Measurements from ENCODE around the gene TMSB10. TPM values are rescaled to one million over a fixed set of nuclear protein-coding genes. Genes with fewer than 3 reads are reported as not detected.
A peak's percentile ranks its signal among the peaks of the same experiment; 100 is the strongest.

TMSB10 gene
- total and polyA plus RNA-seq, 2 of the 13 experiments (the other 11 are each of a cell fraction or from before 2014, with no cell fraction given): 665 to 708 TPM

- TF ChIP-seq MED13 (CRISPR knock-in tag; IDR thresholded peaks at IDR 0.05) (no peak), ELF3 (CRISPR knock-in tag; IDR thresholded peaks at IDR 0.05) (0 out of 2 replicates have a peak, but pooled peaks have one; percentile 8), MXI1 (IDR thresholded peaks at IDR 0.05; ENCODE audit: borderline replicate concordance, low read depth, low read length) (peak; percentile 22; the same call in 1 of the 3 replicates), POGZ (CRISPR knock-in tag; IDR thresholded peaks at IDR 0.05) (0 out of 2 replicates have a peak, but pooled peaks have one; percentile 43), ADNP (CRISPR knock-in tag; IDR thresholded peaks at IDR 0.05) (no peak), RFX5 (IDR thresholded peaks at IDR 0.05; ENCODE audit: low read depth, low read length) (peak; percentile 60; the same call in 1 of the 2 replicates), DRAP1 (CRISPR knock-in tag; IDR thresholded peaks at IDR 0.05) (peak; percentile 71), KAT8 (CRISPR knock-in tag; IDR thresholded peaks at IDR 0.05) (peak; percentile 46; the same call in 1 of the 2 replicates), SNAPC4 (CRISPR knock-in tag; IDR thresholded peaks at IDR 0.05) (0 out of 2 replicates have a peak, but pooled peaks have one; percentile 29), SETDB1 (CRISPR knock-in tag; IDR thresholded peaks at IDR 0.05; ENCODE audit: borderline replicate concordance) (no peak), ZBTB25 (CRISPR knock-in tag; IDR thresholded peaks at IDR 0.05) (0 out of 2 replicates have a peak, but pooled peaks have one; percentile 23), TOE1 (CRISPR knock-in tag; IDR thresholded peaks at IDR 0.05) (0 out of 2 replicates have a peak, but pooled peaks have one; percentile 23), ZNF574 (CRISPR knock-in tag; IDR thresholded peaks at IDR 0.05) (peak; percentile 10; the same call in 1 of the 2 replicates), ZNF607 (CRISPR knock-in tag; IDR thresholded peaks at IDR 0.05; ENCODE audit: borderline replicate concordance) (no peak), POLR2A (IDR thresholded peaks at IDR 0.05; ENCODE audit: insufficient read depth in 1 of 2, low read depth in 2 of 2, low read length in 2 of 2) (0 out of 4 replicates have a peak, but pooled peaks of 1 of the 2 experiments have one; percentile 15)
Observed at GRCh38 chr2:84924173-84925106, 19.0 kb downstream of the TMSB10 start (continued).

All from HepG2 (cell line).